Measurements from ENCODE around the gene KRTAP29-1. TPM values are rescaled to one million over a fixed set of nuclear protein-coding genes. Genes with fewer than 3 reads are reported as not detected.

The KRTAP29-1 gene
- total RNA-seq, 1 experiment from 2014 or later: not detected

DNA sequence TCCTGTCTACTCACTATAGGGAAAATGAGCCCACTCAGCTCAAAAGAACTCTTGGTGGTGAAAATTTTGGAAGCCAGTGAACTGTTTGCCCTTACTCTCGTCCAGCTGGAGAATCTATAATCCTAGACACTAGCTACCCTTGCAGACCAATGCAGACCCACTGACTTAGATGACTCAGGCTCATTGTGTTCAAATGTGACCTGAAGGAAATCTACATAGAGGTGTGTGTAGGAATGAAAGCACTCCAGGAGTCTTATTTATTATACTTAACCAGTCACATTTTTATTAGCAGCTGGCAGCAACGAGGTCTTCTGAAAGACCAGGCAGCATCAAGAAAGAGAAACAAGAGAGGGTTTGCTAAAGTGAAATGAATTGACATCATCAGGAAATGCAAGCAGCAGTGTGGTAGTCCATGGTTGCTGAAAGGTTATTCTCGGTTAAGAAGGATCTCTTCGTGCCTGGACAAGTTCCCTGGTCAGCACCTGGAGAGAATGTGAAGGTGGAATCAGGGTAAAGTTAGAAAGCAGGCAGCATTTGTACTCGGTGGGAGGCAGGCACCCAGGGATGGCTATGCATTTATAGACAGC lies 1.4 kb downstream of the KRTAP29-1 start:
- H3K36me3 Mint-ChIP-seq (ENCODE audit: insufficient read depth in 1 of 3, low read depth in 3 of 3): no peaks in the 10 kb centered on the region

More for the DNA sequence above, 1.4 kb downstream of the KRTAP29-1 start:
- no peak overlapping the region for H3K56ac ChIP-seq (ENCODE audit: insufficient read length, low read depth, low read length)
- H3K79me2 ChIP-seq (ENCODE audit: insufficient read depth, low read length): no peaks in the 10 kb centered on the region
- no peak overlapping the region for H3K4ac ChIP-seq (ENCODE audit: low read depth, low read length)
- no peak for DNase-seq
- H2AK5ac ChIP-seq (ENCODE audit: insufficient read length, low read length): no peak overlapping the region
- no peak overlapping the region for H3K27ac Mint-ChIP-seq
- no CpG with 5 or more reads among the region's 5 CpGs for WGBS (ENCODE audit: extremely low coverage, insufficient read length, low lambda C conversion rate)
- H2BK5ac ChIP-seq (ENCODE audit: insufficient read length, low read length): no peak overlapping the region
- no peak overlapping the region for H2BK120ac ChIP-seq (ENCODE audit: low read depth, low read length, poor library complexity, severe bottlenecking)
- TF ChIP-seq, protein P1, sequence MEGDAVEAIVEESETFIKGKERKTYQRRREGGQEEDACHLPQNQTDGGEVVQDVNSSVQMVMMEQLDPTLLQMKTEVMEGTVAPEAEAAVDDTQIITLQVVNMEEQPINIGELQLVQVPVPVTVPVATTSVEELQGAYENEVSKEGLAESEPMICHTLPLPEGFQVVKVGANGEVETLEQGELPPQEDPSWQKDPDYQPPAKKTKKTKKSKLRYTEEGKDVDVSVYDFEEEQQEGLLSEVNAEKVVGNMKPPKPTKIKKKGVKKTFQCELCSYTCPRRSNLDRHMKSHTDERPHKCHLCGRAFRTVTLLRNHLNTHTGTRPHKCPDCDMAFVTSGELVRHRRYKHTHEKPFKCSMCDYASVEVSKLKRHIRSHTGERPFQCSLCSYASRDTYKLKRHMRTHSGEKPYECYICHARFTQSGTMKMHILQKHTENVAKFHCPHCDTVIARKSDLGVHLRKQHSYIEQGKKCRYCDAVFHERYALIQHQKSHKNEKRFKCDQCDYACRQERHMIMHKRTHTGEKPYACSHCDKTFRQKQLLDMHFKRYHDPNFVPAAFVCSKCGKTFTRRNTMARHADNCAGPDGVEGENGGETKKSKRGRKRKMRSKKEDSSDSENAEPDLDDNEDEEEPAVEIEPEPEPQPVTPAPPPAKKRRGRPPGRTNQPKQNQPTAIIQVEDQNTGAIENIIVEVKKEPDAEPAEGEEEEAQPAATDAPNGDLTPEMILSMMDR (conservative IDR thresholded peaks at IDR 0.05): no peak
- H4K20me1 ChIP-seq (ENCODE audit: control insufficient read depth, insufficient read depth, insufficient read length): no peaks in the 10 kb centered on the region
- no peak overlapping the region for H4K8ac ChIP-seq (replicated peaks; ENCODE audit: insufficient read length, low read depth, low read length)
- no peak overlapping the region for H2AFZ ChIP-seq (ENCODE audit: low read length)
- H3K14ac ChIP-seq (ENCODE audit: insufficient read depth, low read length): no peak overlapping the region
- no peak overlapping the region for H3K18ac ChIP-seq (ENCODE audit: insufficient read length, low read depth, low read length)
- no peak overlapping the region for H2BK15ac ChIP-seq (ENCODE audit: low read depth, low read length)
- no peaks in the 10 kb centered on the region for H3K9me3 ChIP-seq (ENCODE audit: control insufficient read depth, low read depth, low read length)
- H3T11ph ChIP-seq (ENCODE audit: low read length): no peak overlapping the region
- H2BK20ac ChIP-seq (ENCODE audit: low read depth, low read length, poor library complexity, severe bottlenecking): no peak overlapping the region
- no peak overlapping the region for H4K5ac ChIP-seq (ENCODE audit: insufficient read length, low read depth, low read length)
- no peaks in the 10 kb centered on the region for H3K23me2 ChIP-seq (ENCODE audit: insufficient read length, low read depth, low read length, poor library complexity, severe bottlenecking)
- H4K91ac ChIP-seq (ENCODE audit: insufficient read length, low read depth, low read length): no peak overlapping the region
- H3K4me2 ChIP-seq (ENCODE audit: insufficient read depth, insufficient read length, low read length): no peak overlapping the region
- H3K4me1 Mint-ChIP-seq: peaks cover 0 to 7% of the 10 kb centered on the region in 2 experiments; a peak in 1 of 4 replicates
- H2BK12ac ChIP-seq (ENCODE audit: insufficient read length, low read depth, low read length): no peak overlapping the region
- H3K23ac ChIP-seq (ENCODE audit: insufficient read length, low read depth, low read length): no peak overlapping the region
- H3K79me1 ChIP-seq (ENCODE audit: insufficient read depth, low read depth, low read length, poor library complexity, severe bottlenecking): no peaks in the 10 kb centered on the region
- no peak overlapping the region for H3K27ac ChIP-seq (ENCODE audit: insufficient read length, low read depth, low read length)
- no peak overlapping the region for H3K9ac ChIP-seq (ENCODE audit: extremely low read depth, insufficient read length, low read length)
- no peaks in the 10 kb centered on the region for H3K27me3 ChIP-seq (ENCODE audit: insufficient read depth, low read length)
- no peak overlapping the region for H3K4me3 Mint-ChIP-seq
- H3K9me3 Mint-ChIP-seq: peaks cover 0 to 2% of the 10 kb centered on the region in 2 experiments; a peak in 1 of 5 replicates
- no peaks in the 10 kb centered on the region for H3K4me1 ChIP-seq (ENCODE audit: insufficient read depth, low read length)
- no peaks in the 10 kb centered on the region for H3K27me3 Mint-ChIP-seq (ENCODE audit: low read depth)
